ENCODE data around the gene GPR75.
"Not testable (repeated sequence)": the region's sequence is repeated elsewhere in the genome, so short reads cannot be mapped to it uniquely, and the experiment has no call there.

Gene GPR75

GRCh38 chr2:53877556-53877955 lies 17.8 kb upstream of the GPR75 start:
- no peak for FAIRE-seq
- TF ChIP-seq TAF1 (IDR thresholded peaks at IDR 0.05; ENCODE audit: borderline replicate concordance, low read depth, low read length): no peak
- no peak for TF ChIP-seq POLR2A (IDR thresholded peaks at IDR 0.05; ENCODE audit: low read depth, low read length)
- TF ChIP-seq POLR2AphosphoS5 (IDR thresholded peaks at IDR 0.05; ENCODE audit: low read depth, low read length): no peak
- no peak for DNase-seq (ENCODE audit: insufficient read length)

DNA sequence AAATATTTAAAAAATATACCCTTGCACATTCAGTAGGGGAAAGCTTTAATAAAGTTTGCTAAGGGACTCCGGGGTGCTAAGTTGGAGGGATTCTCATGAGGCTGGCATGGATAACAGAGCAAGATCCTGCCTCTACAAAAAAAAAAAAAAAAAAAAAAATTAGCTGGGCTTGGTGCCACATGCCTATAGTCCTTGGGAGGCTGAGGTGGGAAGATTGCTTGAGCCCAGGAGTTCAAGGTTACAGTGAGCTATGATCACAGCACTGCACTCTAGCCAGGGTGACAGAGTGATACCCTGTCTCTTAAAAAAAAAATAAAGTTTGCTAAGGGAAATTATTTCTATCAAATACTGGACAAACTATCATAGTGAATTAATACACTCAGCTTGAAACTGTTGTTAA lies 17.3 kb upstream of the GPR75 start:
- FAIRE-seq (no peak), DNase-seq (ENCODE audit: insufficient read length) (no peak)
- TF ChIP-seq POLR2A (IDR thresholded peaks at IDR 0.05; ENCODE audit: low read depth, low read length) (no peak), TAF1 (IDR thresholded peaks at IDR 0.05; ENCODE audit: borderline replicate concordance, low read depth, low read length) (no peak), POLR2AphosphoS5 (IDR thresholded peaks at IDR 0.05; ENCODE audit: low read depth, low read length) (no peak)

DNA sequence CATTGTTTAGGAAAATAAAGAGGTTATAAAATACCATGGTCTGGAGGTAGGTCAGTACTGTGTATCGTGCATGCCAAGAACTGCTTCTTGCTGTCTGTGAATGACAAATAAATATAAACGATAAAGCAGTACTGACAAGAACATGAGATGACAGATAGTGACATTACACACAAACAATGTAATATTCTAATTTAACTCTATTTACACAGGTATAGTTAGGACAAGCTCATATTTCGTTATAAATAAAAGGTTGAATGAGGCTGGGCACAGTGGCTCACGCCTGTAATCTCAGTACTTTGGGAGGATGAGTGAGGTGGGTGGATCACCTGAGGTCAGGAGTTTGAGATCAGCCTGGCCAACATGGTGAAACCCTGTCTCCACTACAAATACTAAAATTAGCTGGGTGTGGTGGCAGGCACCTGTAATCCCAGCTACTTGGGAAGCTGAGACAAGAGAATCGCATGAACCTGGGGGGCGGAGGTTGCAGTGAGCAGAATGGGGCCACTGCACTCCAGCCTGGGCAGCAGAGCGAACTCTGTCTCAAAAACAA lies 14.7 kb upstream of the GPR75 start:
- DNase-seq (ENCODE audit: insufficient read length): no peak
- TF ChIP-seq POLR2AphosphoS5 (IDR thresholded peaks at IDR 0.05; ENCODE audit: low read depth, low read length) (no peak), TAF1 (IDR thresholded peaks at IDR 0.05; ENCODE audit: borderline replicate concordance, low read depth, low read length) (no peak), POLR2A (IDR thresholded peaks at IDR 0.05; ENCODE audit: low read depth, low read length) (no peak)
- FAIRE-seq: no peak

DNA sequence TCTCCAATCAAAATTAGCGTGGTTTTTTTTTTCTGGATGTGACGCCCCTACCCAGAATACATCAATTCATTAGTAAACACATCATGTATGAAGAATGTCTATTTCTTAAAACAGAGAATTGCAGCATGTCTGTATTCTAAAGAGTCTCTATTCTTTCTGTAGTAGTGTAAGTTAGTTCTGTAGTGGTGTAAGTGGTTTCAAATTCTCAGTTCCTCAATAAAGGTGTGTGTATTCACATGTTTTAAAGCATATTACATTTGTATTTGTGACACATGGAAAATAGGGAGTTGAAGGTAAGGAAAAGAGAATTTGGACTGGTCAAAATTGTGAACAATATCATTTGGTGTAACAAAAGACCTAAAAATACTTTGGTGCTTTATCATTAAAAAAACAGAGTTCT lies 8.0 kb upstream of the GPR75 start:
- FAIRE-seq: no peak
- TF ChIP-seq POLR2AphosphoS5 (IDR thresholded peaks at IDR 0.05; ENCODE audit: low read depth, low read length): no peak
- no peak for TF ChIP-seq TAF1 (IDR thresholded peaks at IDR 0.05; ENCODE audit: borderline replicate concordance, low read depth, low read length)
- no peak for TF ChIP-seq POLR2A (IDR thresholded peaks at IDR 0.05; ENCODE audit: low read depth, low read length)

DNA sequence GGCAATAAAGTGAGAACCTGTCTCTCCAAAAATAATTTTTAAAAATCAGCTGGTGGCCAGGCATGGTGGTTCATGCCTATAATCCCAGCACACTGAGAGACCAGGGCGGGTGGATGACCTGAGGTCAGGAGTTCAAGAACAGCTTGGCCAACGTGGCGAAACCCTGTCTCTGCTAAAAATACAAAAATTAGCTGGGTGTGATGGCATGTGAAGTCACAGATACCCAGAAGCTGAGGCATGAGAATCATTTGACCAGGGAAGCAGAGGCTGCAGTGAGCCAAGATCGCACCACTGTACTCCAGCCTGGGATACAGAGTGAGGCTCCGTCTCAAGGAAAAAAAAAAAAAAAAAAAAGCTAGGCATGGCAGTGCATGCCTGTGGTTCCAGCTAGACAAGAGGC lies 7.4 kb upstream of the GPR75 start:
- FAIRE-seq: no peak
- TF ChIP-seq POLR2A (IDR thresholded peaks at IDR 0.05; ENCODE audit: low read depth, low read length): no peak
- no peak for TF ChIP-seq TAF1 (IDR thresholded peaks at IDR 0.05; ENCODE audit: borderline replicate concordance, low read depth, low read length)
- TF ChIP-seq POLR2AphosphoS5 (IDR thresholded peaks at IDR 0.05; ENCODE audit: low read depth, low read length): no peak
- no peak for DNase-seq (ENCODE audit: insufficient read length)

More for the DNA sequence above, 8.0 kb upstream of the GPR75 start:
- no peak for DNase-seq (ENCODE audit: insufficient read length)

- FAIRE-seq: no peak
- no peak for DNase-seq (ENCODE audit: insufficient read length)
- TF ChIP-seq TAF1 (IDR thresholded peaks at IDR 0.05; ENCODE audit: borderline replicate concordance, low read depth, low read length) (no peak), POLR2AphosphoS5 (IDR thresholded peaks at IDR 0.05; ENCODE audit: low read depth, low read length) (no peak)
Observed at GRCh38 chr2:53865962-53866361, 6.2 kb upstream of the GPR75 start.

DNA sequence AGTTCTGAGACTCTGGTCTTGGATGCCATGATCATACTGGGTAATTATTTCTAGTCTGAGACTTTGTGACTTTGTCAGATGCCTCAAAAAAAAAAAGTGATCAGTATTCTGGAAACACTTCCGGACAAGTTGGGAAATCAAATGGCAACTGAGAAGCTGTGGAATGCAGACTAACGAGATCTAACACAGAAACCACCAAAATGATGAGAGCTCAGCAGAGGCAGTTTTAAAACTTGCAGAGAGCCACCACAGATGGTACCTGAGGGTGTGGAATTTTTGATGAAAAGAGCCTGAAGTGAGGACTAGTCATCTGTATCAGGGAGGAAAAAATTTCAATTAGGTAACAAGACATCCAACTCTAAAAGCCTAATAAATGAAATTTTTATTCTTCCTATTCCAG lies 5.5 kb upstream of the GPR75 start:
- FAIRE-seq: no peak
- no peak for DNase-seq (ENCODE audit: insufficient read length)
- TF ChIP-seq POLR2AphosphoS5 (IDR thresholded peaks at IDR 0.05; ENCODE audit: low read depth, low read length) (no peak), TAF1 (IDR thresholded peaks at IDR 0.05; ENCODE audit: borderline replicate concordance, low read depth, low read length) (no peak), POLR2A (IDR thresholded peaks at IDR 0.05; ENCODE audit: low read depth, low read length) (no peak)

GRCh38 chr2:53863538-53864227 lies 3.9 kb upstream of the GPR75 start:
- FAIRE-seq (no peak), DNase-seq (ENCODE audit: insufficient read length) (no peak)
- TF ChIP-seq POLR2A (IDR thresholded peaks at IDR 0.05; ENCODE audit: low read depth, low read length): no peak
- no peak for TF ChIP-seq TAF1 (IDR thresholded peaks at IDR 0.05; ENCODE audit: borderline replicate concordance, low read depth, low read length)
- no peak for TF ChIP-seq POLR2AphosphoS5 (IDR thresholded peaks at IDR 0.05; ENCODE audit: low read depth, low read length)

DNA sequence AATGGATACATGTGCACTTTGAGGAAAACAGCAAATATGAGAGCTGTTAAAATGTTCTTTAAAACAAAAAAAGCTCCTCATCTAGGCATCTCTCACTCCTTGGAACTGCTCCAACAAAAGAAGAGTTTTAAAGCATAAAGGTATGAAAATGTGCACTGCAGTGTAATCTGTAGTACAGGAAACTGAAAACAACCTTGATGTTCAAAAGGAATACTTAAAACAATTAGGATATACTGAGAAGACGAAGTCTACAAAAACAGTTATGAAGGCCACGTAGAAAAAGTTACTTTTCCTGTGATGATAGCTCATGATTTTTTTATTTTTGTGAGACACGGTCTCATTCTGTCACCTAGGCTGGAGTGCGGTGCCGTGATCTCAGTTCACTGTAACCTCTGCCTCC lies 2.1 kb upstream of the GPR75 start:
- no peak for DNase-seq (ENCODE audit: insufficient read length)
- FAIRE-seq: no peak
- TF ChIP-seq POLR2AphosphoS5 (IDR thresholded peaks at IDR 0.05; ENCODE audit: low read depth, low read length): no peak
- TF ChIP-seq TAF1 (IDR thresholded peaks at IDR 0.05; ENCODE audit: borderline replicate concordance, low read depth, low read length): no peak
- TF ChIP-seq POLR2A (IDR thresholded peaks at IDR 0.05; ENCODE audit: low read depth, low read length): no peak

DNA sequence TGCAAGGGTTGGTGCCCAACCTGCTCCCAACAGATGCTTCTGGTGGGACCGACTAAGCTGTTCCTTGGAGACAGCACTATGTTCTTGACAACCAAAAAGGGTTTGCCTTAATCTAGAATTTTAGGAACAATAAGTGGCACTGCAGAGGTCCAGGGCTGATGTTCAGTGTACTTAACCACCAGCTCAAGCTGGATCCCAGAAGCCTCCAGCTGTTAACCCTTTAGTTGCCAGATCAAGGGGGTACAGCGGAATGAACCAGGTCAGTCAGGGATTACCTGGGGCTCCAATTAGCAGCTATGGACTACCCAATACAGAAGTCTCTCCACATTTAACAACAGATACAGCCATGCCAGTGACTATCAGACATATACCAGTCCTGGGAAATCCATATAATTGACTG lies 3.5 kb downstream of the GPR75 start:
- FAIRE-seq: no peak
- DNase-seq (ENCODE audit: insufficient read length): no peak
- TF ChIP-seq POLR2A (IDR thresholded peaks at IDR 0.05; ENCODE audit: low read depth, low read length) (no peak), TAF1 (IDR thresholded peaks at IDR 0.05; ENCODE audit: borderline replicate concordance, low read depth, low read length) (no peak), POLR2AphosphoS5 (IDR thresholded peaks at IDR 0.05; ENCODE audit: low read depth, low read length) (no peak)

GRCh38 chr2:53854678-53855077 lies 5.1 kb downstream of the GPR75 start:
- TF ChIP-seq POLR2A (IDR thresholded peaks at IDR 0.05; ENCODE audit: low read depth, low read length) (no peak), TAF1 (IDR thresholded peaks at IDR 0.05; ENCODE audit: borderline replicate concordance, low read depth, low read length) (no peak), POLR2AphosphoS5 (IDR thresholded peaks at IDR 0.05; ENCODE audit: low read depth, low read length) (no peak)
- DNase-seq (ENCODE audit: insufficient read length) (no peak), FAIRE-seq (no peak)

GRCh38 chr2:53852532-53852931 lies 7.2 kb downstream of the GPR75 start:
- TF ChIP-seq TAF1 (IDR thresholded peaks at IDR 0.05; ENCODE audit: borderline replicate concordance, low read depth, low read length): no peak
- no peak for TF ChIP-seq POLR2AphosphoS5 (IDR thresholded peaks at IDR 0.05; ENCODE audit: low read depth, low read length)
- no peak for TF ChIP-seq POLR2A (IDR thresholded peaks at IDR 0.05; ENCODE audit: low read depth, low read length)
- DNase-seq (ENCODE audit: insufficient read length): no peak
- FAIRE-seq: no peak

GRCh38 chr2:53851052-53851757 lies 8.6 kb downstream of the GPR75 start:
- DNase-seq (ENCODE audit: insufficient read length); FAIRE-seq: not testable (repeated sequence)

Data from GM12892 (cell line).